PC-9 (cell line): ENCODE measurements around the gene STX19.

ENCODE experiments used
- EZH2 ChIP-seq: fragments of 200-600 bp; sonication (generic); IDR thresholded peaks from 2 replicates; pipeline ENCODE4 v1.8.0; 2017; ENCODE audit warnings: antibody characterized with exemption, low read depth
- TF ChIP-seq, protein P1 (sequence below): fragments of 200-600 bp; sonication (generic); conservative IDR thresholded peaks from 2 replicates; pipeline ENCODE4 v1.6.1; 2017; ENCODE audit warnings: mixed run types, antibody characterized with exemption, mild to moderate bottlenecking, moderate library complexity

- TF ChIP-seq, protein P1, sequence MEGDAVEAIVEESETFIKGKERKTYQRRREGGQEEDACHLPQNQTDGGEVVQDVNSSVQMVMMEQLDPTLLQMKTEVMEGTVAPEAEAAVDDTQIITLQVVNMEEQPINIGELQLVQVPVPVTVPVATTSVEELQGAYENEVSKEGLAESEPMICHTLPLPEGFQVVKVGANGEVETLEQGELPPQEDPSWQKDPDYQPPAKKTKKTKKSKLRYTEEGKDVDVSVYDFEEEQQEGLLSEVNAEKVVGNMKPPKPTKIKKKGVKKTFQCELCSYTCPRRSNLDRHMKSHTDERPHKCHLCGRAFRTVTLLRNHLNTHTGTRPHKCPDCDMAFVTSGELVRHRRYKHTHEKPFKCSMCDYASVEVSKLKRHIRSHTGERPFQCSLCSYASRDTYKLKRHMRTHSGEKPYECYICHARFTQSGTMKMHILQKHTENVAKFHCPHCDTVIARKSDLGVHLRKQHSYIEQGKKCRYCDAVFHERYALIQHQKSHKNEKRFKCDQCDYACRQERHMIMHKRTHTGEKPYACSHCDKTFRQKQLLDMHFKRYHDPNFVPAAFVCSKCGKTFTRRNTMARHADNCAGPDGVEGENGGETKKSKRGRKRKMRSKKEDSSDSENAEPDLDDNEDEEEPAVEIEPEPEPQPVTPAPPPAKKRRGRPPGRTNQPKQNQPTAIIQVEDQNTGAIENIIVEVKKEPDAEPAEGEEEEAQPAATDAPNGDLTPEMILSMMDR: no peak
- TF ChIP-seq EZH2: no peak
Observed at GRCh38 chr3:93991631-93992030, 36.8 kb downstream of the STX19 start.
